Measurements from ENCODE around the gene CYP26B1.

- TF ChIP-seq CTCF (conservative IDR thresholded peaks at IDR 0.05) (no peak), EZH2 (IDR thresholded peaks at IDR 0.05; ENCODE audit: low read depth) (no peak)
Measured at GRCh38 chr2:72106978-72107377, 40.7 kb downstream of the CYP26B1 start.
